NB4 (cell line): ENCODE results near the gene NBEA.

ENCODE experiments used
- MYC ChIP-seq: IDR thresholded peaks from 2 replicates; pipeline ENCODE4 v1.6.1; 2011; ENCODE audit warnings: low read depth, low read length
- POLR2A ChIP-seq: IDR thresholded peaks from 2 replicates; pipeline ENCODE4 v1.6.1; 2011; ENCODE audit warnings: mild to moderate bottlenecking; ENCODE audit not compliant: insufficient read length; ENCODE audit errors: extremely low read depth
- TF ChIP-seq, protein P1 (sequence below): IDR thresholded peaks from one replicate; pipeline ENCODE4 v1.5.1; 2012; ENCODE audit warnings: low read depth, low read length
- TF ChIP-seq, protein P2 (sequence below): IDR thresholded peaks from 2 replicates; pipeline ENCODE4 v1.6.1; 2011; ENCODE audit warnings: low read depth, low read length

DNA sequence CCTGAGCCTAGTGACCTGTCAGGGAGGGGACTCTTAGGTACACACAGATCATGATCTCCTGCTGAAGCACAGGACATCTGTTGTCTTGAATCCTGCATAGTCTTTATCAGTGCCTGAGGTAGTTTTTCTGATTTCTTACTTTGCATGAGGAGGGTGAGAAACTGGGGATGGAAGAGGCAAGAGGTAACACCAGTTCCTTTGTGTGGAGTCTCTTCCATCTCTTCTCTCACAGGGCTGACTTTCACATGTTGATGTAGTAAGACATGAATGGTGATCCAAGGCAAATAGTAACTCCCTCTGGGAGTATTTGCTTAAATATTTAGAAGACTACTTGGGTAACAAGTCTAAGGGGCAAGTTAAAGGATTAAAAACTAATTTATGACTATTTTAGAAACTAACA, 9.5 kb downstream of the NBEA start:
- TF ChIP-seq POLR2A (no peak), MYC (no peak)
- TF ChIP-seq, protein P1, sequence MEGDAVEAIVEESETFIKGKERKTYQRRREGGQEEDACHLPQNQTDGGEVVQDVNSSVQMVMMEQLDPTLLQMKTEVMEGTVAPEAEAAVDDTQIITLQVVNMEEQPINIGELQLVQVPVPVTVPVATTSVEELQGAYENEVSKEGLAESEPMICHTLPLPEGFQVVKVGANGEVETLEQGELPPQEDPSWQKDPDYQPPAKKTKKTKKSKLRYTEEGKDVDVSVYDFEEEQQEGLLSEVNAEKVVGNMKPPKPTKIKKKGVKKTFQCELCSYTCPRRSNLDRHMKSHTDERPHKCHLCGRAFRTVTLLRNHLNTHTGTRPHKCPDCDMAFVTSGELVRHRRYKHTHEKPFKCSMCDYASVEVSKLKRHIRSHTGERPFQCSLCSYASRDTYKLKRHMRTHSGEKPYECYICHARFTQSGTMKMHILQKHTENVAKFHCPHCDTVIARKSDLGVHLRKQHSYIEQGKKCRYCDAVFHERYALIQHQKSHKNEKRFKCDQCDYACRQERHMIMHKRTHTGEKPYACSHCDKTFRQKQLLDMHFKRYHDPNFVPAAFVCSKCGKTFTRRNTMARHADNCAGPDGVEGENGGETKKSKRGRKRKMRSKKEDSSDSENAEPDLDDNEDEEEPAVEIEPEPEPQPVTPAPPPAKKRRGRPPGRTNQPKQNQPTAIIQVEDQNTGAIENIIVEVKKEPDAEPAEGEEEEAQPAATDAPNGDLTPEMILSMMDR: no peak
- TF ChIP-seq, protein P2, sequence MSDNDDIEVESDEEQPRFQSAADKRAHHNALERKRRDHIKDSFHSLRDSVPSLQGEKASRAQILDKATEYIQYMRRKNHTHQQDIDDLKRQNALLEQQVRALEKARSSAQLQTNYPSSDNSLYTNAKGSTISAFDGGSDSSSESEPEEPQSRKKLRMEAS: no peak
